Activated CD4-positive, alpha-beta T cell treated with anti-CD3 and anti-CD28 coated beads, Interleukin-2, amount 10 ng/mL, durations not matched to agents 24 days and 14 days (primary cell): ENCODE results near the gene INPP5B. TPM values are rescaled to one million over a fixed set of nuclear protein-coding genes. Genes with fewer than 3 reads are reported as not detected.

ENCODE experiments used
- DNase-seq: peaks from one replicate; pipeline ENCODE4 v3.0.0; 2022
- H3K27ac Mint-ChIP-seq: one replicate; pipeline ENCODE4 v1.8.0; 2022; ENCODE audit warnings: mild to moderate bottlenecking, mixed read lengths
- H3K27me3 Mint-ChIP-seq: one replicate; pipeline ENCODE4 v1.8.0; 2022; ENCODE audit warnings: mixed read lengths
- H3K36me3 Mint-ChIP-seq: one replicate; pipeline ENCODE4 v1.8.0; 2022; ENCODE audit warnings: low read depth, mild to moderate bottlenecking, mixed read lengths
- H3K4me1 Mint-ChIP-seq: one replicate; pipeline ENCODE4 v1.8.0; 2021; ENCODE audit warnings: mixed read lengths
- H3K4me3 Mint-ChIP-seq: one replicate; pipeline ENCODE4 v1.8.0; 2022; ENCODE audit warnings: mild to moderate bottlenecking, moderate library complexity, mixed read lengths
- H3K9me3 Mint-ChIP-seq: one replicate; pipeline ENCODE4 v1.8.0; 2021; ENCODE audit warnings: mixed read lengths
- intact Hi-C: fragments of 100-400 bp; cut with micrococcal nuclease; formaldehyde crosslinking; loops from one replicate; pipeline ENCODE4 v1.15.1; 2023
- total RNA-seq: library from RNA; stranded (reverse); gene quantifications from 2 replicates; pipeline ENCODE4 v1.2.3, GENCODE V29; 2022

The INPP5B gene
- total RNA-seq, 1 donor from 2014 or later = 27.2 TPM

DNA sequence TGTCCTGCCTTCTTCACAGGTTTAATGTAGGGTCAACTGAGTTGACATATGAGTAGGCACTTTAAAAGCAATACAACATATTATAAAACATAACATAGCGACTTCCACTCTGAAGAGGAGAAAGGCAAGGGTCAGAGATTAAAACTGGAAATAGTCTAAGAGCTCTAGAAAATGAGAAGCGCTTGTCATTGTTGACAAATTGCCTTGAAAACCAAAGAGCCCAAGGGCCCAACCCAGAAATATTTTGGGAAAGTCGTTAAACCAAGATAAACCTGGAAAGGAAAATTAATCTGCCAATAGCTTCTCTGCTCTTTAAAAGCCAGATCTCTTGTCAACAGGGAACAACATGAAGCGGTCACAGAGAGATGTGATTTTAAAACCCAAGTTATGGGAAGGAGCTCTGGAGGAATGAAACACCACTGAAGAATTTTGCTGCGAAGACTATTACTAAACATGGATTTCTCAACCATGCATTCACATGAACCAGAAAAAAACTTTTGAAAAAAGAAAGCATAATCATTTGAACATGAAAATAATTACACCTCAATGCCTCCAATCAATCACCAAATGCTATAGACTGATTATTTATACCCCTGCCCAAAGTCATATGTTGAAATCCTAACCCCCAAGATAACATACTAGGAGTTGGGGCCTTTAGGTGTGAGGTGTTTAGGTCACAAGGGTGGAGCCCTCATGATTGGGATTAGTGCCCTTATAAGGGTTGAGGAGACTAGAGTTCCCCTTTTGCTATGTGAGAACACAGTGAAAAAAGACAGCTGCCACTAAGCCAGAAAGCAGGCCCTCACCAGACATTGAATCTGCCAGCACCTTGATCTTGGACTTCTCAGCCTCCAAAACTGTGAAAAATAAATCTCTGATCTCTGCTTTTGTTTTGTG, 54.5 kb downstream of the INPP5B start:
- Mint-ChIP-seq H3K9me3 (no peaks in the 10 kb centered on the region), H3K27ac (no peak overlapping the region), H3K4me1 (no peaks in the 10 kb centered on the region), H3K4me3 (no peak overlapping the region), H3K36me3 (peaks cover 15% of the 10 kb centered on the region), H3K27me3 (no peaks in the 10 kb centered on the region)
- intact Hi-C loops = loop anchor here (5.0 kb wide), 1 partner anchor 35 kb away; no protein-coding TSS in a partner anchor
- DNase-seq = no peak

GRCh38 chr1:37890378-37891014, 56.4 kb downstream of the INPP5B start:
- intact Hi-C loops = loop anchor here (2.0 to 5.0 kb wide), 2 partner anchors 37 to 84 kb away; no protein-coding TSS in a partner anchor
- H3K36me3 Mint-ChIP-seq = peaks cover 29% of the 10 kb centered on the region
- no peaks in the 10 kb centered on the region for H3K4me1 Mint-ChIP-seq
- no peak overlapping the region for H3K27ac Mint-ChIP-seq
- peak; percentile 64 for DNase-seq
- no peak overlapping the region for H3K4me3 Mint-ChIP-seq
- no peaks in the 10 kb centered on the region for H3K27me3 Mint-ChIP-seq
- no peaks in the 10 kb centered on the region for H3K9me3 Mint-ChIP-seq

DNA sequence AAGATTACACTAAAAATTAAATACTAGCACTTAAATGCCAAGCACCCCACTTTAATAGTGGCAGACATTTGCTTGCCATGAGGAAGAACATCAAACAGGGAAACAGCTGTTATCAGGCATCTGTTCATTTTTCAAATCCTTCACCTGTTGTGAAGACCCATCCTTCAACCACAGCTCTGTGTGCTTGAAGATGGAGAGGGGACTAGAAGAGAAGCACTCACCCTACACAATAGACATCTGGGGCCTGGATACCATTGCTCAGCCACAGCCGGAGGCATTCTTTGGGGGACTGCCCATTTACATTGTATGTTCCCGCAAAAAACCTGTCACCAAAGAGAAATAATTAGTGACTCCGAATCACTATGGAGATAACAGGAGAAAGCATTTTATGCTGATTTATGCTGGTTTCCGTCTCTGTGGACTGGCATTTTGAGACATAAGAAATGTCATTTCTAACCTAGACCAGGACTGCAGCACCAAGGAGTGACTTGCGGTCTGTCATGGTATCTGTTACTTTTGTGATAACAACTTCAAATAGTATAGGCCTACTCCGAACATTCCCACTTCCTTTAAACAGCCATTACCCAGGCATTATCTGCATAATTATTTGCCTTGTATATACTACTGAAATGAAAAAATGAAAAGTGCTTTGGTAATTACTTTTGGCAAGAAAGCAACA, 58.7 kb downstream of the INPP5B start:
- H3K9me3 Mint-ChIP-seq = no peaks in the 10 kb centered on the region
- no peak overlapping the region for H3K4me3 Mint-ChIP-seq
- peaks cover 33% of the 10 kb centered on the region for H3K36me3 Mint-ChIP-seq
- no peak overlapping the region for H3K27ac Mint-ChIP-seq
- DNase-seq = no peak
- H3K4me1 Mint-ChIP-seq = peaks cover 2% of the 10 kb centered on the region
- H3K27me3 Mint-ChIP-seq = no peaks in the 10 kb centered on the region
- intact Hi-C loops = no loop called here

- Mint-ChIP-seq H3K27me3 (no peaks in the 10 kb centered on the region), H3K27ac (no peak overlapping the region)
These were observed 62.7 kb downstream of the INPP5B start for GRCh38 chr1:37884145-37884544.

GRCh38 chr1:37883671-37884070, 63.2 kb downstream of the INPP5B start:
- intact Hi-C loops = no loop called here
- Mint-ChIP-seq H3K36me3 (peaks cover 49% of the 10 kb centered on the region), H3K27me3 (no peaks in the 10 kb centered on the region), H3K4me3 (no peak overlapping the region), H3K9me3 (no peaks in the 10 kb centered on the region), H3K27ac (no peak overlapping the region), H3K4me1 (peaks cover 2% of the 10 kb centered on the region)
- no peak for DNase-seq

More at GRCh38 chr1:37884145-37884544, 62.7 kb downstream of the INPP5B start:
- DNase-seq = no peak
- H3K36me3 Mint-ChIP-seq = peaks cover 49% of the 10 kb centered on the region
- peaks cover 2% of the 10 kb centered on the region for H3K4me1 Mint-ChIP-seq
- intact Hi-C loops = no loop called here
- no peak overlapping the region for H3K4me3 Mint-ChIP-seq
- no peaks in the 10 kb centered on the region for H3K9me3 Mint-ChIP-seq

GRCh38 chr1:37879865-37880264, 67.0 kb downstream of the INPP5B start:
- Mint-ChIP-seq H3K4me1 (peaks cover 2% of the 10 kb centered on the region), H3K4me3 (no peak overlapping the region), H3K9me3 (no peaks in the 10 kb centered on the region), H3K27me3 (no peaks in the 10 kb centered on the region), H3K27ac (no peak overlapping the region), H3K36me3 (peaks cover 42% of the 10 kb centered on the region)
- no peak for DNase-seq
- intact Hi-C loops = no loop called here

DNA sequence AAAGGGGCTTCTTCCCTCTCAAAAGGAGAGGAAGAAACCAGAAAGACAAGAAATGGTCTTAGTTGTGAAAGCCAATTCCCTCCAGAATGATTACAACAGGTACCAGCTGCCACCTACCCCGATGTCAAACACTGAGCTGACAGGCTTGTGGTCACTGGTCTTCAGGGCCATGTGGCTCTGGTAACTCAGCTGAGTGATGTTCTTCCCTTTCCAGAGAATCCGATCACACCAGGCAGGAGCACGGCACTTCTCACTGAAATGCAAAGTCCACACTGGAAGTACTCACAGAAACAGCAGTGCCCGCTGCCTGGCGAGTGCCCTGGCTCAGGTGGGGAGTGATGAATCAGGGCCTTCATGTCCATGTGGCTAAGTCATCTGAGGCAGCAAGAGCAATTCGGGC, 68.8 kb downstream of the INPP5B start:
- Mint-ChIP-seq H3K9me3 (no peaks in the 10 kb centered on the region), H3K27ac (no peak overlapping the region), H3K4me3 (no peak overlapping the region), H3K4me1 (no peaks in the 10 kb centered on the region), H3K36me3 (peaks cover 51% of the 10 kb centered on the region), H3K27me3 (no peaks in the 10 kb centered on the region)
- no peak for DNase-seq
- intact Hi-C loops = no loop called here

GRCh38 chr1:37875833-37876232, 71.0 kb downstream of the INPP5B start:
- no peaks in the 10 kb centered on the region for H3K4me1 Mint-ChIP-seq
- no peak for DNase-seq
- intact Hi-C loops = no loop called here
- no peak overlapping the region for H3K4me3 Mint-ChIP-seq
- H3K36me3 Mint-ChIP-seq = peaks cover 45% of the 10 kb centered on the region
- H3K9me3 Mint-ChIP-seq = no peaks in the 10 kb centered on the region
- H3K27me3 Mint-ChIP-seq = no peaks in the 10 kb centered on the region
- H3K27ac Mint-ChIP-seq = no peak overlapping the region

- no peak for DNase-seq
- H3K27me3 Mint-ChIP-seq = no peaks in the 10 kb centered on the region
- no peak overlapping the region for H3K27ac Mint-ChIP-seq
- H3K4me1 Mint-ChIP-seq = no peaks in the 10 kb centered on the region
- peaks cover 39% of the 10 kb centered on the region for H3K36me3 Mint-ChIP-seq
- H3K9me3 Mint-ChIP-seq = no peaks in the 10 kb centered on the region
- no peak overlapping the region for H3K4me3 Mint-ChIP-seq
- intact Hi-C loops = no loop called here
These were observed 74.2 kb downstream of the INPP5B start for GRCh38 chr1:37872692-37873091.

- Mint-ChIP-seq H3K36me3 (peaks cover 25% of the 10 kb centered on the region), H3K4me3 (no peak overlapping the region), H3K27ac (no peak overlapping the region), H3K4me1 (peaks cover 5% of the 10 kb centered on the region), H3K27me3 (no peaks in the 10 kb centered on the region), H3K9me3 (no peaks in the 10 kb centered on the region)
- no peak for DNase-seq
- intact Hi-C loops = no loop called here
These were observed 78.4 kb downstream of the INPP5B start for GRCh38 chr1:37868466-37868865.

GRCh38 chr1:37867784-37868183, 79.1 kb downstream of the INPP5B start:
- no peak overlapping the region for H3K4me3 Mint-ChIP-seq
- H3K4me1 Mint-ChIP-seq = peaks cover 5% of the 10 kb centered on the region
- H3K27ac Mint-ChIP-seq = no peak overlapping the region
- H3K9me3 Mint-ChIP-seq = no peaks in the 10 kb centered on the region
- DNase-seq = no peak
- H3K27me3 Mint-ChIP-seq = no peaks in the 10 kb centered on the region
- peaks cover 19% of the 10 kb centered on the region for H3K36me3 Mint-ChIP-seq
- intact Hi-C loops = no loop called here

DNA sequence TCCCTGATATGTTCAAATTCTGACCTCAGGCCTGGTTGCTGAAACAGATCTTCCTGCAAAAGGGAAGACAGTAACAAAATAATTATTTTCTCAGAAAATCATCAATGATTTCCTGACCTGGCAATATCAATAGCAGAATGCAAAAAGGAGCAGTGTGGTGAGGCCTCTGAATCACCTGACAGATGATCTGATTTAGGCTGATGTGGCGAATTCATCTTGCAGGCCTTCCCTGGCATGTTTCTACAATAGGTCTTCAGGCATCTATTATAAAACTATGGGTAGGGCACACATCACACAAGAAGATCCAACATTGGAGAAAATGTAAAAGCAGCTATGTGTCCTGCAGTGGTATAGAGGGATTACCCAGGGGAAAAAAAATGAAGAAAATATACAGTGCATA, 80.4 kb downstream of the INPP5B start:
- intact Hi-C loops = no loop called here
- no peaks in the 10 kb centered on the region for H3K27me3 Mint-ChIP-seq
- H3K36me3 Mint-ChIP-seq = peaks cover 18% of the 10 kb centered on the region
- H3K4me1 Mint-ChIP-seq = peaks cover 5% of the 10 kb centered on the region
- H3K27ac Mint-ChIP-seq = peak overlapping the region; percentile 74
- H3K9me3 Mint-ChIP-seq = no peaks in the 10 kb centered on the region
- H3K4me3 Mint-ChIP-seq = no peak overlapping the region
- no peak for DNase-seq

GRCh38 chr1:37865348-37866120, 81.3 kb downstream of the INPP5B start:
- Mint-ChIP-seq H3K27ac (peak overlapping the region; percentile 3), H3K4me3 (no peak overlapping the region), H3K36me3 (peaks cover 18% of the 10 kb centered on the region), H3K4me1 (peaks cover 5% of the 10 kb centered on the region), H3K9me3 (no peaks in the 10 kb centered on the region), H3K27me3 (no peaks in the 10 kb centered on the region)
- intact Hi-C loops = no loop called here
- no peak for DNase-seq
